Peyer's patch (tissue), 4 donors: ENCODE results near the gene SBNO1. TPM values are rescaled to one million over a fixed set of nuclear protein-coding genes. Genes with fewer than 3 reads are reported as not detected.
"Not testable (repeated sequence)": the region's sequence is repeated elsewhere in the genome, so short reads cannot be mapped to it uniquely, and the experiment has no call there.

Experiments
- DNase-seq, 3 donors: peaks; one replicate each; pipeline ENCODE4 v3.0.0-alpha.2; 2017 to 2019
- H3K27ac ChIP-seq, 4 donors: fragments of 200-600 bp; sonication (generic); one replicate each; pipeline ENCODE4 v1.5.1; 2016 to 2019
- H3K27me3 ChIP-seq, 2 donors: fragments of 200-600 bp; sonication (generic); one replicate each; pipeline ENCODE4 v1.5.1; 2019
- H3K36me3 ChIP-seq, 3 donors: fragments of 200-600 bp; sonication (generic); one replicate each; pipeline ENCODE4 v1.5.1; 2016 to 2019
- H3K4me1 ChIP-seq, 4 donors: fragments of 200-600 bp; sonication (generic); one replicate each; pipeline ENCODE4 v1.5.1; 2016 to 2019
- H3K4me3 ChIP-seq, 4 donors: fragments of 200-600 bp; sonication (generic); 1 replicate in 3 of 4; 2 replicates in 1 of 4; pipeline ENCODE4 v1.5.1; 2016 to 2019; ENCODE audit warnings: mild to moderate bottlenecking in 1 of 4
- H3K9me3 ChIP-seq, 4 donors: fragments of 200-600 bp; sonication (generic); one replicate each; pipeline ENCODE4 v1.5.1; 2016 to 2019; ENCODE audit warnings: mild to moderate bottlenecking in 1 of 4
- CTCF ChIP-seq, 6 experiments: fragments of 450-650 bp in 4 of 6; fragments of 200-600 bp in 2 of 6; sonication (generic) in 1 of 6; IDR thresholded peaks; one replicate each; pipeline ENCODE4 v1.5.1; 2017 to 2019; ENCODE audit warnings: antibody characterized with exemption in 6 of 6, mild to moderate bottlenecking in 3 of 6, moderate library complexity in 1 of 6
- POLR2A ChIP-seq, 2 donors: fragments of 450-650 bp; IDR thresholded peaks; one replicate each; pipeline ENCODE4 v1.5.1; 2017; ENCODE audit warnings: antibody characterized with exemption in 2 of 2, mild to moderate bottlenecking in 2 of 2, moderate library complexity in 2 of 2
- total RNA-seq, 4 donors: library from RNA; depleted of rRNA; stranded (reverse); fragments of >200 nt; gene quantifications; one replicate each; pipeline ENCODE4 v1.1.0, GENCODE V29; 2016

SBNO1 gene
- total RNA-seq, 4 donors from 2014 or later, result 16.2 to 23.9 (median 18.8) TPM

GRCh38 chr12:123329799-123330198 lies 34.8 kb downstream of the SBNO1 start:
- Histone ChIP-seq H3K4me3 (no peak overlapping the region), H3K9me3 (no peaks in the 10 kb centered on the region), H3K36me3 (peaks cover 3 to 88% (median 5%) of the 10 kb centered on the region in 3 donors), H3K27ac (no peak overlapping the region), H3K27me3 (no peaks in the 10 kb centered on the region), H3K4me1 (no peaks in the 10 kb centered on the region)
- no peak for DNase-seq
- TF ChIP-seq CTCF (IDR thresholded peaks at IDR 0.05), result no peak
- no peak for TF ChIP-seq POLR2A (IDR thresholded peaks at IDR 0.05)

GRCh38 chr12:123319826-123320225 lies 44.8 kb downstream of the SBNO1 start:
- Histone ChIP-seq H3K9me3 (no peaks in the 10 kb centered on the region), H3K4me3 (no peak overlapping the region), H3K36me3 (peaks cover 0 to 100% (median 3%) of the 10 kb centered on the region in 3 donors), H3K27me3 (no peaks in the 10 kb centered on the region), H3K27ac (no peak overlapping the region), H3K4me1 (no peaks in the 10 kb centered on the region)
- DNase-seq, result no peak
- TF ChIP-seq CTCF (IDR thresholded peaks at IDR 0.05) (no peak), POLR2A (IDR thresholded peaks at IDR 0.05) (no peak)

- no peak for DNase-seq
- Histone ChIP-seq H3K27ac (no peak overlapping the region), H3K27me3 (no peaks in the 10 kb centered on the region), H3K4me3 (no peak overlapping the region), H3K9me3 (no peaks in the 10 kb centered on the region), H3K36me3 (peaks cover 0 to 100% (median 3%) of the 10 kb centered on the region in 3 donors), H3K4me1 (no peaks in the 10 kb centered on the region)
- no peak for TF ChIP-seq CTCF (IDR thresholded peaks at IDR 0.05)
Measured at GRCh38 chr12:123319273-123319672, 45.4 kb downstream of the SBNO1 start.

GRCh38 chr12:123313046-123313445 lies 51.6 kb downstream of the SBNO1 start:
- not testable (repeated sequence) for H3K4me3 ChIP-seq, H3K27me3 ChIP-seq, H3K4me1 ChIP-seq, H3K27ac ChIP-seq, H3K9me3 ChIP-seq, DNase-seq
- peaks cover 0 to 95% (median 0%) of the 10 kb centered on the region in 3 donors for H3K36me3 ChIP-seq

GRCh38 chr12:123306200-123306599 lies 58.4 kb downstream of the SBNO1 start:
- DNase-seq, result no peak
- H3K27ac ChIP-seq, result no peak overlapping the region
- peaks cover 0 to 97% (median 0%) of the 10 kb centered on the region in 3 donors for H3K36me3 ChIP-seq
- no peaks in the 10 kb centered on the region for H3K9me3 ChIP-seq
- TF ChIP-seq CTCF (IDR thresholded peaks at IDR 0.05) (no peak), POLR2A (IDR thresholded peaks at IDR 0.05) (no peak)
- no peaks in the 10 kb centered on the region for H3K27me3 ChIP-seq
- no peak overlapping the region for H3K4me3 ChIP-seq
- H3K4me1 ChIP-seq, result no peaks in the 10 kb centered on the region

GRCh38 chr12:123305136-123305535 lies 59.5 kb downstream of the SBNO1 start:
- Histone ChIP-seq H3K27ac (no peak overlapping the region), H3K9me3 (no peaks in the 10 kb centered on the region), H3K4me1 (no peaks in the 10 kb centered on the region), H3K4me3 (no peak overlapping the region), H3K36me3 (peaks cover 0 to 97% (median 0%) of the 10 kb centered on the region in 3 donors), H3K27me3 (no peaks in the 10 kb centered on the region)
- no peak for DNase-seq
- TF ChIP-seq CTCF (IDR thresholded peaks at IDR 0.05) (no peak), POLR2A (IDR thresholded peaks at IDR 0.05) (no peak)
